GM12878 (cell line): ENCODE measurements around the gene SYNM. TPM values are rescaled to one million over a fixed set of nuclear protein-coding genes. Genes with fewer than 3 reads are reported as not detected.

Experiments
- ATAC-seq: fragments of 200-7000 bp; cut with Tn5 transposase; 3 replicates; pipeline ENCODE4 v1.9.1; 2020; ENCODE audit warnings: mild to moderate bottlenecking, moderate library complexity
- BruUV-seq: library from RNA; stranded (reverse); fragments of 400-500 nt; replicated peaks from 2 replicates; lab custom pipeline; 2021; lab: Mats Ljungman, UMichigan
- CTCF ChIA-PET: fragments of 300-600 bp; sonication (Branson Sonifier 250); formaldehyde crosslinking; extraction: SDS; loops from one replicate; lab custom pipeline; 2021; ENCODE audit warnings: inconsistent platforms; lab: Yijun Ruan, JAX
- POLR2A ChIA-PET: fragments of 350-600 bp; formaldehyde crosslinking; extraction: SDS; loops from one replicate; lab custom pipeline; 2021; ENCODE audit warnings: inconsistent platforms; lab: Charles Lee
- RAD21 ChIA-PET: fragments of 300-600 bp; sonication (Branson Sonifier 250); formaldehyde crosslinking; loops from one replicate; lab custom pipeline; 2023; ENCODE audit warnings: antibody characterized with exemption; ENCODE audit not compliant: unreplicated experiment; lab: Charles Lee
- SMC1A ChIA-PET: fragments of 300-600 bp; sonication (Branson Sonifier 250); formaldehyde crosslinking; loops from one replicate; lab custom pipeline; 2023; ENCODE audit not compliant: unreplicated experiment, uncharacterized antibody; lab: Charles Lee
- DNase-seq: peaks from one replicate; pipeline ENCODE4 v3.0.0-alpha.2; 2011; ENCODE audit warnings: low read depth, low spot score
- FAIRE-seq: peaks from 3 replicates; lab custom pipeline; 2011; peaks lifted over from hg19 to GRCh38; lab: Jason Lieb, UNC
- H2AFZ ChIP-seq: 2 replicates; pipeline ENCODE4 v1.6.0; 2011; ENCODE audit warnings: low read depth, low read length, control low read depth; ENCODE audit not compliant: control insufficient read depth
- H3K27ac ChIP-seq: 2 replicates; pipeline ENCODE4 v1.5.1; 2011; ENCODE audit warnings: control low read depth; ENCODE audit not compliant: control insufficient read depth, insufficient read depth
- H3K27me3 ChIP-seq, 2 experiments: replicated peaks in 1 of 2; 2 replicates each; pipeline versions ENCODE4 v1.6.0 to v1.6.1; 2011; ENCODE audit warnings: low read length in 1 of 2; ENCODE audit not compliant: control insufficient read depth in 2 of 2, insufficient read depth in 2 of 2
- H3K36me3 ChIP-seq, 2 experiments: 2 replicates each; pipeline ENCODE4 v1.5.1; 2011; ENCODE audit warnings: low read length in 1 of 2; ENCODE audit not compliant: control insufficient read depth in 2 of 2, insufficient read depth in 2 of 2
- H3K4me1 ChIP-seq: 2 replicates; pipeline ENCODE4 v1.6.1; 2011; ENCODE audit warnings: mild to moderate bottlenecking, low read length, moderate library complexity, mixed read lengths; ENCODE audit not compliant: control insufficient read depth, insufficient read depth
- H3K4me2 ChIP-seq: 2 replicates; pipeline ENCODE4 v1.6.0; 2011; ENCODE audit warnings: control low read depth; ENCODE audit not compliant: control insufficient read depth, insufficient read depth
- H3K4me3 ChIP-seq: fragments of 200-600 bp; sonication (generic); 2 replicates; pipeline ENCODE4 v1.5.1; 2016
- H3K79me2 ChIP-seq: 2 replicates; pipeline ENCODE4 v1.6.0; 2011; ENCODE audit warnings: low read length; ENCODE audit not compliant: control insufficient read depth, insufficient read depth
- H3K9ac ChIP-seq: 2 replicates; pipeline ENCODE4 v1.8.0; 2011; ENCODE audit warnings: low read length, control low read depth, mixed read lengths; ENCODE audit not compliant: control insufficient read depth, insufficient read depth
- H3K9me3 ChIP-seq: replicated peaks from 3 replicates; pipeline ENCODE4 v1.5.1; 2011; ENCODE audit warnings: mild to moderate bottlenecking, low read length; ENCODE audit not compliant: control insufficient read depth, insufficient read depth
- H4K20me1 ChIP-seq: 2 replicates; pipeline ENCODE4 v1.6.0; 2011; ENCODE audit not compliant: control insufficient read depth, insufficient read depth
- BCL3 ChIP-seq: IDR thresholded peaks from 2 replicates; pipeline ENCODE4 v1.6.1; 2011; ENCODE audit warnings: borderline replicate concordance, low read depth, mild to moderate bottlenecking, moderate library complexity, low read length; ENCODE audit not compliant: insufficient read depth, poor library complexity, severe bottlenecking
- CEBPB ChIP-seq, 2 experiments: fragments of 150-350 bp in 1 of 2; IDR thresholded peaks; 2 replicates each; pipeline ENCODE4 v1.6.1; 2012 to 2014; ENCODE audit warnings: low read depth in 2 of 2, low read length in 2 of 2, borderline replicate concordance in 1 of 2, inconsistent platforms in 1 of 2
- EZH2 ChIP-seq: IDR thresholded peaks from 2 replicates; pipeline ENCODE4 v1.6.1; 2012; ENCODE audit warnings: low read depth, mild to moderate bottlenecking, control low read depth, inconsistent platforms, low read length, borderline replicate concordance; ENCODE audit not compliant: control insufficient read depth
- HSF1 ChIP-seq: fragments of 150-350 bp; IDR thresholded peaks from 2 replicates; pipeline ENCODE4 v1.6.1; 2014; ENCODE audit warnings: mild to moderate bottlenecking, low read depth, low read length
- MEF2A ChIP-seq: IDR thresholded peaks from 2 replicates; pipeline ENCODE4 v1.6.1; 2011; ENCODE audit warnings: low read depth, mild to moderate bottlenecking, low read length, moderate library complexity; ENCODE audit not compliant: insufficient read depth
- MLLT1 ChIP-seq: fragments of 450-650 bp; IDR thresholded peaks from 2 replicates; pipeline ENCODE4 v1.6.1; 2016; ENCODE audit warnings: mild to moderate bottlenecking
- MTA3 ChIP-seq: IDR thresholded peaks from 2 replicates; pipeline ENCODE4 v1.6.1; 2012; ENCODE audit warnings: low read length, inconsistent platforms, borderline replicate concordance
- NFYA ChIP-seq: IDR thresholded peaks from 2 replicates; pipeline ENCODE4 v1.6.1; 2011; ENCODE audit warnings: low read depth, mild to moderate bottlenecking, low read length, improper control_type of control experiment, borderline replicate concordance
- NR2C1 ChIP-seq: fragments of 450-650 bp; IDR thresholded peaks from 2 replicates; pipeline ENCODE4 v1.6.1; 2017; ENCODE audit warnings: antibody characterized with exemption, mild to moderate bottlenecking, moderate library complexity
- NR2C2 ChIP-seq: IDR thresholded peaks from 2 replicates; pipeline ENCODE4 v1.6.1; 2011; ENCODE audit warnings: borderline replicate concordance, low read depth; ENCODE audit not compliant: control insufficient read depth, insufficient read length
- ZBTB11 ChIP-seq: fragments of 450-650 bp; formaldehyde crosslinking; IDR thresholded peaks from 2 replicates; pipeline ENCODE4 v1.5.0; 2022; ENCODE audit warnings: mild to moderate bottlenecking, missing genetic modification characterization
- WGBS: methylation state at CpG from one replicate; pipeline ENCODE4 v1.1.6; 2016; ENCODE audit warnings: low lambda C conversion rate; ENCODE audit not compliant: insufficient replicate concordance, insufficient coverage; ENCODE audit errors: missing lambda C conversion rate; 5-methylcytosine and 5-hydroxymethylcytosine counted together
- in situ Hi-C: fragments of 300-500 bp; cut with MboI; formaldehyde crosslinking; loops from 9 replicates; pipeline ENCODE4 v1.14.3; 2018; ENCODE audit warnings: mixed read lengths
- intact Hi-C: fragments of 100-400 bp; cut with micrococcal nuclease; formaldehyde crosslinking; loops from one replicate; pipeline ENCODE4 v1.14.2; 2022; ENCODE audit not compliant: unreplicated experiment
- polyA plus RNA-seq, 11 experiments: library from polyadenylated mRNA; depleted of rRNA in 4 of 11; unstranded in 6 of 11; stranded (reverse) in 5 of 11; fragments of >200 nt; fragmentation: Nextera tagmentation in 4 of 11; fragmentation: Illumina TruSeq in 1 of 11; extraction: Ambion mirVana in 4 of 11; extraction: Trizol in 1 of 11; gene quantifications; 1 replicate in 1 of 11; 2 replicates in 10 of 11; pipeline versions ENCODE4 v1.2.1 to v1.2.3, GENCODE V29; 2011 to 2016; ENCODE audit warnings: inconsistent platforms in 2 of 11, missing spikeins in 2 of 11, low read depth in 1 of 11
- total RNA-seq, 4 experiments: library from RNA; depleted of rRNA in 3 of 4; stranded (reverse); fragments of >200 nt in 3 of 4; fragmentation: Illumina TruSeq in 1 of 4; extraction: Trizol in 1 of 4; gene quantifications; 2 replicates each; pipeline versions ENCODE4 v1.2.1 to v1.2.3, GENCODE V29; 2013 to 2021

SYNM gene
- total and polyA plus RNA-seq, 10 of the 15 experiments (the other 5 are each of a cell fraction or from before 2014, with no cell fraction given) = 0.05 to 1.1 (median 0.89) TPM; not detected in 1

- H3K79me2 ChIP-seq = no peaks in the 10 kb centered on the region
- RAD21 ChIA-PET = no interaction called here
- no peaks in the 10 kb centered on the region for H3K9me3 ChIP-seq
- no peak for TF ChIP-seq EZH2
- no peak for TF ChIP-seq MEF2A
- no peak for TF ChIP-seq NR2C1
- TF ChIP-seq ZBTB11 = no peak
- TF ChIP-seq NFYA = no peak
- TF ChIP-seq CEBPB (IDR thresholded peaks at IDR 0.05; ENCODE audit: borderline replicate concordance in 1 of 2, low read depth in 2 of 2, low read length in 2 of 2) = no peak
- no peak for TF ChIP-seq MTA3
- no peak for TF ChIP-seq HSF1
- TF ChIP-seq MLLT1 = no peak
- TF ChIP-seq NR2C2 = no peak
- no peak for TF ChIP-seq BCL3
- SMC1A ChIA-PET = interaction anchor here (0.6 kb wide), 1 partner anchor 973 kb away, joined by 3 read pairs; no protein-coding TSS in a partner anchor
- H3K4me1 ChIP-seq = no peaks in the 10 kb centered on the region
- POLR2A ChIA-PET = interaction anchor here (0.6 kb wide), 1 partner anchor 635 kb away, joined by 3 read pairs; no protein-coding TSS in a partner anchor
- H3K9ac ChIP-seq = no peak overlapping the region
- intact Hi-C loops (no loop called here), in situ Hi-C loops (no loop called here)
- H3K27ac ChIP-seq = no peak overlapping the region
- no peak overlapping the region for H3K4me3 ChIP-seq
- H2AFZ ChIP-seq = no peak overlapping the region
- ATAC-seq (no peak), FAIRE-seq (no peak), DNase-seq (no peak)
- CTCF ChIA-PET = interaction anchor here (0.6 to 1.4 kb wide), 3 partner anchors 10 to 265 kb away, joined by 3 read pairs; no protein-coding TSS in a partner anchor
- no peaks in the 10 kb centered on the region for H3K36me3 ChIP-seq
- H3K4me2 ChIP-seq = no peak overlapping the region
- 0% methylated on average over 1 of the region's 1 CpG for WGBS
- BruUV-seq = no TSS peak
- H3K27me3 ChIP-seq = no peaks in the 10 kb centered on the region
- H4K20me1 ChIP-seq = no peaks in the 10 kb centered on the region
Observed at GRCh38 chr15:99082798-99083197, 22.1 kb upstream of the SYNM start.
